GM18505 (cell line): Measurements from ENCODE around the gene EHD1.
"Not testable (repeated sequence)": the region's sequence is repeated elsewhere in the genome, so short reads cannot be mapped to it uniquely, and the experiment has no call there.

Experiments used
- ATAC-seq: cut with Tn5 transposase; IDR thresholded peaks from one replicate; pipeline ENCODE4 v1.9.1; 2021; ENCODE audit not compliant: unreplicated experiment
- POLR2A ChIP-seq: IDR thresholded peaks from 4 replicates; pipeline ENCODE4 v1.6.1; 2011; ENCODE audit warnings: borderline replicate concordance; ENCODE audit not compliant: insufficient read depth, insufficient read length; ENCODE audit errors: extremely low read depth

EHD1 gene

GRCh38 chr11:64832467-64833197 lies 45.8 kb downstream of the EHD1 start:
- no peak for ATAC-seq
- TF ChIP-seq POLR2A = no peak

DNA sequence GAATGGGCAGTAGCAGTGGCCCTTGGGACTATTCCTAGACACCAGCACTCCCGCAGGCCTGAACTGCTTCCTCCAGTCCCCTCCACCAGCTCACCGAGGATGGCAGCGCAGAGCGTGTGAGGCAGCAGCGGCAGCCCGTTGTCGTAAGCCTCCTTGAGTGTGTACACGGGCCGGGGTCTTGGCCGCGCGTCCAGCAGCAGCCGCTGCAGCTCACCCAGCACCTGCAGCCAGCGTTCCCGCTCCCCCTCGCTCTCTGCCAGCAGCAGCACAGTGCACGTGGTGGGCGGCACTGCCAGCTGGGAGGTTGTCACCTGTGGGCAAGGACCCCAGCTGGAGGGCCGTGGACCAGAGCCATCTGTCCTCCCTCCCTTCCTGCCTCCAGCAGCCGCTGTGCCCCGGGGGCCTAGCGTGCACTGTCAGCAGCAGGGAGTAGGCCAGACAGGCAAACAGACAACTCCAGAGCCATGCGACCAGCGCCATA lies 47.0 kb downstream of the EHD1 start:
- no peak for TF ChIP-seq POLR2A
- no peak for ATAC-seq

GRCh38 chr11:64829536-64830251 lies 48.7 kb downstream of the EHD1 start:
- no peak for ATAC-seq
- no peak for TF ChIP-seq POLR2A

- no peak for TF ChIP-seq POLR2A
- no peak for ATAC-seq
Observed at GRCh38 chr11:64827451-64827839, 51.0 kb downstream of the EHD1 start.

GRCh38 chr11:64826578-64827450 lies 51.6 kb downstream of the EHD1 start:
- no peak for ATAC-seq
- no peak for TF ChIP-seq POLR2A

- no peak for TF ChIP-seq POLR2A
- no peak for ATAC-seq
Observed at GRCh38 chr11:64826062-64826461, 52.4 kb downstream of the EHD1 start.

GRCh38 chr11:64823568-64824119 lies 54.8 kb downstream of the EHD1 start:
- no peak for ATAC-seq
- no peak for TF ChIP-seq POLR2A

- no peak for TF ChIP-seq POLR2A
- ATAC-seq = no peak
Observed at GRCh38 chr11:64817476-64817875, 60.9 kb downstream of the EHD1 start.

DNA sequence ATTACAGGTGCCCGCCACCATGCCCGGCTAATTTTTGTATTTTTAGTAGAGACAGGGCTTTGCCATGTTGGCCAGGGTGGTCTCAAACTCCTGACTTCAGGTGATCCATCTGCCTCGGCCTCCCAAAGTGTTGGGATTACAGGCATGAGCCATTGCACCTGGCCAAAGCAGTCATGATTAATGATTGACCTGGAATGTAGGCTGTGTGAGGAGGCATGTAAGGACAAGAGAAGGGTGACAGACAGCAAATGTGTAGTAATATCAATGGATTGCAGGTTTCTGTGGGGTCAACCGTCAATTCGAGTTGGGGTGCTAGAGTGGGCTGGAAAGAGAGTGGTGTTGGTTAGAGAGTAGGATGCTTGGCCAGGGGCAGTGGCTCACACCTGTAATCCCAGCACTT lies 63.0 kb downstream of the EHD1 start:
- ATAC-seq = not testable (repeated sequence)

DNA sequence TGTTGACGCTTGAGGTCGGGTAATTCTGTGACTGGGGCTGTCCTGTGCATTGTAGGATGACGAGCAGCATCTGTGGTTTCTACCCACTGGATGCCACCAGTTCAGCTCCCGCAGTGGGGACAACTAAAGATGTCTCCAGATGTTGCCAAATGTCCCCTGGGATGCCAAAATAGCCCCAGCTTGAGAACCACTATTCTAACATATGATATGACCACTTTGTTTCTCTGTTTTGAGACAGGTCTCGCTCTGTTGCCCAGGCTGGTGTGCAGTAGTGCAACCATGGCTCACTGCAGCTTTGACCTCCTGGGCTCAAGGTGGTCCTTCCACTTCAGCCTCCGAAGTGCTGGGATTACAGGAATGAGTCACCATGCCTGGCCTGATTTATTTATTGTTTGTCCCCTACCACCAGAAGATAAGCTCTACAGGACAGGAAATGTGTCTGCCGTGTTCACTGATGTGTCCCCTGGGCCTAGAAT lies 63.7 kb downstream of the EHD1 start:
- no peak for TF ChIP-seq POLR2A
- ATAC-seq = peak; percentile 44

DNA sequence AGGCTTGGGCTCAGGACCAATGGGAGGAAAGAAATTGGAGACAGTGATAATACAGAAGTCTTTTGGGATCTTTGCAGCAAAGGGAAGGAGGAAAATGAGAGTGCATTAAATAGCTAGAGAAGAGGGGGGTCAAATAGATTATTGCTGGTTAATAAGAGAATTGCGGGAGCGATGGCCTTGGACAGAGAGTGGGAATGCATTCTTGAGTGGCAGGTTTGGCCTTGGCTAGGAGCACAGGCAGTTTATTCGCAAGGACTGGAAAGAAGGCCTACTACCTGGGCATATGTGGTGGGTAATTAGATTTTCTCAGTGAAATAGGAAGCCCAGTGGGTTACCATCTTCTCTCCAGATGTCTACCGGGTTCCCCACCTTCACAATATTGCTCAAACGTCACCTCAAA lies 64.6 kb downstream of the EHD1 start:
- no peak for ATAC-seq
- no peak for TF ChIP-seq POLR2A

DNA sequence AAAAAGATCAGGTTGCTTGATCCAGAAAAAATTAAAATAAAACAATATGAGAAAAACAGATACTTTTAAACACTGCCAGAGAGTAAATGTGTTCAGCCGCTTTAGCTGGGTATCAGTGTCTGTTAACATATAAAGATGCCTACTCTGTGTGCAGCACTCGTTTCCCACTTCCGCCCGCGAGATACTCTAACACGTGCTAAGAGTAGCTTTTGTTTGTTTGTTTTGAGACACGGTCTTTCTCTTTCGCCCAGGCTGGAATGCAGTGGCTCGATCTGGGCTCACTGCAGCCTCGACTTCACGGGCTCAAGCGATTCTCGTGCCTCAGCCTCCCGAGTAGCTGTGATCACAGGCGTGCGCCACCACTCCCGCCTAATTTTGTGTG lies 67.5 kb downstream of the EHD1 start:
- no peak for TF ChIP-seq POLR2A
- ATAC-seq = no peak

- peak; percentile 69 for TF ChIP-seq POLR2A
- ATAC-seq = peak; percentile 54
Observed at GRCh38 chr11:64810271-64810890, 68.0 kb downstream of the EHD1 start, which contains the start of gene MEN1. Gene MEN1 (minus strand): TSS chr11:64810551. CDS start chr11:64810109, 442 bp downstream.
